NCI-H146 (cell line): Measurements from ENCODE around the gene LAMC3.

Experiments
- DNase-seq: peaks from one replicate; lab custom pipeline; 2025; lab: John Stamatoyannopoulos, UW

Gene LAMC3

GRCh38 chr9:131076347-131077195 is 67.6 kb downstream of the LAMC3 start:
- no peak for DNase-seq

DNA sequence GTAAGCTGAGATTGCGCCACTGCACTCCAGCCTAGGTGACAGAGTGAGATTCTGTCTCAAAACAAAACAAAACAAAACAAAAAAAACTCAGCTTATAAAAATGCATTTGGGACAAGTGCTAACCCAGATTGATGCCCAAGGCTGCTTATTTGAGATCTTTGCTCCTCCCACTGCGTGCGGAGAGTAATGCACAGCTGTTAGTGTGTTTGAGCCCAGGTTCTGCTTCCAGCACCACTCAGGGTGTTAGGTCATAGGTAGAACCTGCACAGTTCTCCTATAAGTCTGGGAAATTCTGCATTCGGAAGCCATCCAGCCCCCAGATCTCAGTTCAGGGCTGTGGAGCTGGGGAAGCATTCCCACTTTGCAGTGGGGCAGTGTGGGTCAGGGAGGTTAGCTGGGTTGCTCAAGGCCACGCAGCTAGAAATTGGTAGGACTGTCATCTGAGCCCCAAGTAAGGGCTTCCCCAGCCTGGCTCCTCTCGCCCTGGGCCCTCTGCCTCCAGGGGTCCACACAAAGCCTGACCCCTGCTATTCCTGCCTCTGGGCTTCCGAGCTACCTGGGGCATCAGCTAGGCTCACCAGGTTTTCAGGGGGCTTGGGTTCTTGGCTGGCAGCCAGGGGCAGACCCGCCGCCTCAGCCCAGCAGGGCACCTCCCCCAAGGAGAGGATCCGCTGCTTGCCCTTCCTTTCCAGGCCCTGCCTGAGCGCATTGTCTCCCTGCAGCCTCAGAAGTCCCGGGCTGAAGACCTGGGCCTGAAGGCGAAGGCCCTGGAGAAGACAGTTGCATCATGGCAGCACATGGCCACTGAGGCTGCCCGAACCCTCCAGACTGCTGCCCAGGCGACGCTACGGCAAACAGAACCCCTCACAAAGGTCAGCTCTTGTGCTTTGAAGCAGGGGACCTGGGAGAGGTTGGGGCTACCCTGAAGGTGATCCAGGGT is 69.7 kb downstream of the LAMC3 start:
- DNase-seq, result no peak

DNA sequence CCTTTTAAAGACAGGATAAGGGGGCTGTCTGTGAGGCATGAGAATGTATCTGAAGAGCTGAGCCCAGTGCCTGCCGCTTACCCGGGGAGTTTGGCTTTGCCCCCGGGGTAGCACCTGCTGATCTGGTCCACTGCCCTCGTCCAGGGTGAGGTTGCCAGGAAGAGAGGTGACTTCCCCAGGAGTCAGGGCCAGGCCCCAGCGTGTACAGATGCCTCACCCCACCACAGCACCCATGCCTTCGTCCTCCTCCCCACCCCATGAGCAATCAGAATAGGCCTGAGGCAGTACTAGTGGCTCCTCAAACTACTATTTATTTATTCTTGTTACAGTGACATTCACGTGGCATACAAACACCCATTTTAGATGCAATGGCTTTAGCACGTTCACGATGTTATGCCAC is 71.6 kb downstream of the LAMC3 start:
- DNase-seq, result no peak

DNA sequence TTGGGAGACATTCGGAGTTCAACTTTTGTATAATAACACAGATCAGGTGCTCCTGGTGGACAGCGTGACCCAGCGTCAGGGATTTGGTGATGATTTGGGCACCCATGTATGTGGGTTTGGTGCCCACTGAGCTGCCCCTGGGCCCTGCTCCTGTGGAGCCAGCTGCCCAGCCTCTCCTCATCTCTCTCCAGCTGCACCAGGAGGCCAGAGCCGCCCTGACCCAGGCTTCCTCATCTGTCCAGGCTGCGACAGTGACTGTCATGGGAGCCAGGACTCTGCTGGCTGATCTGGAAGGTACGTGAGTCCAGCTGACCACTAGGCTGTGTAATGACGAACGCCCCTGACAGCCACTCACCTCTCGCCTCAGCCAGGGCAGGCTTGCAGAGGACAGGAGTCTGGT is 72.9 kb downstream of the LAMC3 start:
- no peak for DNase-seq

DNA sequence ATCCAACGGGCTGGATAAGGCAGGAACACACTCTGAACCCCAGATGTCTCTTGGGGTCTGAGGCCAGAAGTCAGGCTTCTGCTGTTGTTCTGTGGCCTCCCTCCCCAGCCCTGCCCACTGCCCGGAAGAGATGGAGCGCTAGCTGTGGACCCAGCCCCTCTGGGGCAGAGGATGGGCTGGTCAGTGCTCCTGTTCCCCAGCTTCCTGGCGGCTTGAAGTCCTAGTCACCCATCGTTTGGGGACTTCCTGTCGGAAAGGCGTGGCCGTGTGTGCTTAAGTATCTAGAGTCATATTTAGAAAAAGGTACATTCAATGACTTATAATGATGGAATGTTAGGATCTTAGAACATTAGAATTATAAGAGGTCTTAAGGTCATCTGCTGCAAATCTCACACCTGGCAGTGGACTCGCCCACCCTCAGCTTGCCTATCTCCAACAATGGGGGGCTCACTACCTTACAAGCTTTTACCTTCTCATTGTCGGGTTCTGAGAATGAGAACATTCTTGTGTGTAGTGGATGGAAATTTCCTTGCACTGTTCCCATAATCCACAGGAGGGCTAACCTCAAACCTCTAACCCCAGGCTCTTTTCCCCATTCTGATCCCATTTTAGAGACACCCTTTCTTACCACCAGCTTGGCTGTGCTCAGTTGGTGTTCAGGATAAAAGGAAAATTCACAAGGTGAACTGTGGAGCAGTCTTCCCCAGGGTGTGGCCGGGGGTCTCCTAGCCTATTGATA is 74.0 kb downstream of the LAMC3 start:
- no peak for DNase-seq

- DNase-seq, result no peak
Measured at GRCh38 chr9:131084661-131085369, 75.8 kb downstream of the LAMC3 start.

DNA sequence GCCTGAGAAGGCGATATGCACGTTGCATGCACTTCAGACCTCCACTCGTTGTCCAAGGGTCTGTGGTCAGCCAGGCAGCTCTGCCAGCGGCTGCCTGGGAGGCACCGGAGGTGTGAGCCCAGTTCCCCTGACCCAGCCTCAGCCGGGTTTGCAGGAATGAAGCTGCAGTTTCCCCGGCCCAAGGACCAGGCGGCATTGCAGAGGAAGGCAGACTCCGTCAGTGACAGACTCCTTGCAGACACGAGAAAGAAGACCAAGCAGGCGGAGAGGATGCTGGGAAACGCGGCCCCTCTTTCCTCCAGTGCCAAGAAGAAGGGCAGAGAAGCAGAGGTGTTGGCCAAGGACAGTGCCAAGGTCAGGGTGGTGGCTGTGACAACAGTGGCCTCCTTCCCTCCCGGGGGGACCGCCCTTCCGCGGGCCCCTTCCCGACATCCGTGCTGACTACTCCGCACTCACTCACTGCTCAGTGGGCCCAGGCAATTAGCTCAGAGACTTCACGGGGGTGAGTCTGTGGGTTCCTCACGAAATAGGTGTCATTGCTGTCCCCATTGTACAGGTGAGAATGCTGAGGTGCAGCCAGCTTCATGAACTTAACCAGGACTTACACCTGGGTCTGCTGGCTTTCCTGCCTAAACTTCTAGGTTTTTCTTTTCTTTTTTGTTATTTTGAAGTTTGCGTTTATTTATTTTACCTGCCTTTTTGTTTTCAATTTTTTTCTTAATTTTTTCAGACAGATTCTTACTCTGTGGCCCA is 76.6 kb downstream of the LAMC3 start:
- no peak for DNase-seq

GRCh38 chr9:131087354-131087893 is 78.5 kb downstream of the LAMC3 start:
- DNase-seq, result no peak

GRCh38 chr9:131090025-131090787 is 81.2 kb downstream of the LAMC3 start:
- no peak for DNase-seq

DNA sequence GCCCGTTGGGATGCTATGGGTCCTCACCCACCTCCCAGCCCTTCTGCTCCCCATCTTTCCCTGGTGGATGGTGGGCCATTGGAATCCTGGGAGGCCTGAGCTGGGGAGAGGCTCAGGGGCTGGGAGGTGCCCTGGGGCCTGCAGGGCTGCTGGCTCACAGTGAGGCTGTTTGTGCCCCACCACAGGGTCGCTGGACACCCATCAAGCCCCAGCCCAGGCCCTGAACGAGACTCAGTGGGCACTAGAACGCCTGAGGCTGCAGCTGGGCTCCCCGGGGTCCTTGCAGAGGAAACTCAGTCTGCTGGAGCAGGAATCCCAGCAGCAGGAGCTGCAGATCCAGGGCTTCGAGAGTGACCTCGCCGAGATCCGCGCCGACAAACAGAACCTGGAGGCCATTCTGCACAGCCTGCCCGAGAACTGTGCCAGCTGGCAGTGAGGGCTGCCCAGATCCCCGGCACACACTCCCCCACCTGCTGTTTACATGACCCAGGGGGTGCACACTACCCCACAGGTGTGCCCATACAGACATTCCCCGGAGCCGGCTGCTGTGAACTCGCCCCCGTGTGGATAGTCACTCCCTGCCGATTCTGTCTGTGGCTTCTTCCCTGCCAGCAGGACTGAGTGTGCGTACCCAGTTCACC is 82.5 kb downstream of the LAMC3 start:
- DNase-seq, result no peak

DNA sequence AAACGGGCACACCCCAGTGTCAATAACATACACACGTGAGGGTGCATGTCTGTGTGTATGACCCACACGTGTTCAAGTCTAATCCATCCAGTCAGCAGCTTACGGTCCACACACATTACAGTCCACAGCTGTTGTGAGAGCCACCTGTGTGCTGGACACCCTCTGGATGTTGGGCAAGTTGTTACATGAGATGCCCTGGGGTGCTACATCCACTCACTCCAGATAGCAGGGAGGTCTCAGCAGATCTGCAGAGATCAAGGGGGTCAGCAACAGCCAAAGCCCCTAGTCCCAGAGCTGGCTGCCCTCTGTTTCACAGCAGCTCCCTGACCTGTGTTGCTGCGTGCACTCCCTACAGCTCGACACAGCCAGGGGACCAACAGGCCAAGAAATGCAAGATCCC is 83.1 kb downstream of the LAMC3 start:
- DNase-seq, result no peak

DNA sequence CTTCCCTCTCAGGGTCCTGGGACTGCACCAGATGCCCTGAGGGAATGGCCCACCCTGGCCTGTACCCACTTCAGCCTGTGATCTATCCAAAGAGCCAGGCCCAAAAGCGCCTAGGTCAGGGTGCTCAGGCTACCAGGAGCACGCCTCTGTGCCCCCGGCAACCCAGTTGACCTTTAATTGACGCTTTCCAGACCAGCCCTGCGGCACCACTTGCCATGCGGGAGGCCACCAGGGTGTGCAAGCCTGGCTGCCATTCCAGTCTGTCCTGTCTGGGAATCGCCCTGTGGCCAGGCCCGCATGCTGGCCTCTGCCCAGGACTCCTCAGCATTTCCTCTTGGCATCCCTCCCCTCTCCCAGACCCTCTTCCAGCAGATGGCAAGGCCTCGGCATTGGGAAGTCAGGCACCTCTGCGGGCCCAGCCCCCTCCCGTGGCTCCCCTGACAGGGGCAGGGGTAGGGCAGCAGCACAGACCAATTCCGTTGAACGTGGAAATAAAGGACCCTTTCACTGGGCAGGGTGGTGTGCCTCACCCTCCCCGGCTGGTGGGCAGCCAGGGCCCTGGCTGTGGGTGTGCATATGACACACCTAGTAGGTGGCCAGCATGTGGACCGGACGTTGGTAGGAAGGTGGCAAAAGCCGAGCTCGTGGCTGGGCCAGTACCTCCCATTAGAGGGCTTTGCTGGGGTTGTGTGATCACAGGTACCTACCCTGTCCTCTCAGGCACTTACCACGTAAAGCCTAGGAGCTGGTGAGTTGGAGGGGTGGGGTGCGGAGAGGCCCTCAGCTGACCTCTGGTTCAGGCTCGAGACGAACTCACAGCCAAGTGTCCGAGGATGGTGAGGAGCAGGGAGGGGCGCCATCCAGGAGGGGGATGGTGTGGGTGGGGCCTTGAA is 83.8 kb downstream of the LAMC3 start:
- DNase-seq, result no peak

DNA sequence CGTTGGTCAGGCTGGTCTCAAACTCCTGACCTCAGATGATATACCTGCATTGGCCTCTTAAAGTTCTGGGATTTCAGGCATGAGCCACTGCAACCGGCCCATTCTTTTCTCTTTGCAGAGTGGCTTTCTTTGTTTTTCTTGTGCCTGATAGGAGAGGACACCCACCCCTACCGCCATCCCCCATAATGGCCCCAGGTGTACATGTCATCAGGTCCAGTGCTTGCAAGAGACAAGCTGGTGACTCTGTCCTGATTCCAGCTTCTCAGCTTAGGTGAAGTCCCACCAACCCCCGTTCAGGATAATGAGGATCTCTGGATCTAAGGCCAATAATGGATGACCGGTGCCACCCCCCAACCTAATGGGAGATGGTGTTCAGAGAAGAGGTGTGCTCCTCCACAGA is 85.0 kb downstream of the LAMC3 start:
- no peak for DNase-seq

GRCh38 chr9:131094622-131095021 is 85.6 kb downstream of the LAMC3 start:
- DNase-seq, result no peak

- no peak for DNase-seq
Measured at GRCh38 chr9:131095666-131096268, 86.8 kb downstream of the LAMC3 start.

- peak; percentile 76 for DNase-seq
Measured at GRCh38 chr9:131096269-131097125, 87.5 kb downstream of the LAMC3 start, which contains the start of gene AIF1L. AIF1L (plus strand) TSS chr9:131096531; CDS start chr9:131096630, 99 bp downstream.
